ENCODE measurements around the gene PDE10A.
"Not testable (repeated sequence)": the region's sequence is repeated elsewhere in the genome, so short reads cannot be mapped to it uniquely, and the experiment has no call there.

PDE10A gene

DNA sequence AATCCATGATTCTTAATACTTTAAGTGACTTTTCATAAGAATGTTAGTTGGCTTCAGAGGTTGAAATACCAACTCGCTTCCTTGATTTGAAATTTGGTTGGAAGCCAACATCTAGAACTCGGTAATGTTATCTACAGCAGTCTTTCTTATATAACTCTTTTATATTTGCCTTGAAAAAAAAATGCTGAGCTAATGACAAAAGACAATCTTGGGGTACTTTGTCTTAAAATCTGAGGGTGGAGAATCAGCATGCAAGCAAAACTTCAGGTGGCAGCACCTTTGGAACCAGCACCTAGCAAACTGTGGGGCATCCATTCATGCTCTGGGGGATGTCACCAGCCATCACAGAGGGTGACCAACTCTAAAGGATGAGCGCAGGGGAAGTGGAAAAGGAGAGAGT lies 76.3 kb downstream of the PDE10A start:
- no peak for DNase-seq (ENCODE audit: low read depth)

GRCh38 chr6:165585060-165585459 lies 78.0 kb downstream of the PDE10A start:
- no peak for DNase-seq (ENCODE audit: low read depth)

DNA sequence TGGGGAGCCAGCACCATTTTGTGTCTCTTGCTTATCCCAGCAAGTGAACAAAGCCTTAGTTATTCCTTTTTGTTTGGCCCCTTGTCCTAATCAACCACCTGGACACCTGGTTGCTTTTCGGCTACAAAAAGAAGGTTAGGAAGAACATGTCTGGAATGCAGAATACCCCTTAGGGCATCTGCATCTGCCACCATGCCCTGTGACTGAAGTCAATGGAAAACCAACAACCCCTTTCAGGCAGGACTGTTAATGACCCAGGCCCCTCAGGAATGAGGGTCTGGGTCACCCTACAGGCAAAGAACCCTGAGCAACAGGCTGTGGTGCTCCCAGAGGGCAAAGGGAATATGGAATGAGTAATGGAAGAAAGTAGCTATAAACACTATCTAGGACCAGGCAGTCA lies 78.5 kb downstream of the PDE10A start:
- DNase-seq (ENCODE audit: low read depth) = no peak

GRCh38 chr6:165581678-165582077 lies 81.4 kb downstream of the PDE10A start:
- no peak for DNase-seq (ENCODE audit: low read depth)

GRCh38 chr6:165580136-165580535 lies 82.9 kb downstream of the PDE10A start:
- no peak for DNase-seq (ENCODE audit: low read depth)

GRCh38 chr6:165579151-165579550 lies 83.9 kb downstream of the PDE10A start:
- DNase-seq (ENCODE audit: low read depth) = no peak

DNA sequence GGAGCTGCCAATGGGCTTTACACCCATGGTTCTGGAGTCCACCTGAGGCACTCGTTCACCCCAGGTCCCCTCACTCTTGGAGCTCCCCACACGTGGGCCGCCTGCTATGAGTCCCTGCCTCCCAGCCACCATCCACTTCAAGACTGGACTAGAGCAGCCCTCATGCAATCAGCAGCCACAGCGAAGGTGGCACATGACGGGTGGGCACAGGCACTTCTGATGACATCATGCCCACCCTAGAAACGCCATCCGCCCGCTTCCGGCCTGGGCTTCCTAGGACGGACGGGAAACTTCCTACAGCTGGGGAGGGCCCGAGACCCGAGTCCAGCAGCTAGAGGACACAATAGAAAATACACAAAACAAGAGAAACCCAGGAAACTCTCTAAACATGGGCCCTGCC lies 85.5 kb downstream of the PDE10A start:
- no peak for DNase-seq (ENCODE audit: low read depth)

DNA sequence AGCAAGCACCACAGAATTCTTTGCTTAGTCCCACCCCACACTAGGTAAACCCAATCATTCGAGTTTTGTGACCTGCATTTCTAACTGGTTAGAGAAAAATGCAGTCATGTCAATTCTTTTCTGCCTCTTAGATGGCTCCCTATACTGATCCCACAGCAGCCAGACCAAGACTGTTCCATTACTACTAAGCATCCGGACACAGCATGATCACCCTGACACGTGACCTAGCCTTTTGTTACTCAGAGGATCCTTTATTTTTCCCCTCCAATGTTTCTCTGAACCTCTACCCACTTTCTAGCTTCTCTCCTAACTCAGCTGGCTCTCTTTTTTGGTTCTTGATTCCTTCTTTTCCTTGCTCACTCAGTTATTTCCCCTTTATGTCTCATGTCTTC lies 87.9 kb downstream of the PDE10A start:
- DNase-seq (ENCODE audit: low read depth) = no peak

DNA sequence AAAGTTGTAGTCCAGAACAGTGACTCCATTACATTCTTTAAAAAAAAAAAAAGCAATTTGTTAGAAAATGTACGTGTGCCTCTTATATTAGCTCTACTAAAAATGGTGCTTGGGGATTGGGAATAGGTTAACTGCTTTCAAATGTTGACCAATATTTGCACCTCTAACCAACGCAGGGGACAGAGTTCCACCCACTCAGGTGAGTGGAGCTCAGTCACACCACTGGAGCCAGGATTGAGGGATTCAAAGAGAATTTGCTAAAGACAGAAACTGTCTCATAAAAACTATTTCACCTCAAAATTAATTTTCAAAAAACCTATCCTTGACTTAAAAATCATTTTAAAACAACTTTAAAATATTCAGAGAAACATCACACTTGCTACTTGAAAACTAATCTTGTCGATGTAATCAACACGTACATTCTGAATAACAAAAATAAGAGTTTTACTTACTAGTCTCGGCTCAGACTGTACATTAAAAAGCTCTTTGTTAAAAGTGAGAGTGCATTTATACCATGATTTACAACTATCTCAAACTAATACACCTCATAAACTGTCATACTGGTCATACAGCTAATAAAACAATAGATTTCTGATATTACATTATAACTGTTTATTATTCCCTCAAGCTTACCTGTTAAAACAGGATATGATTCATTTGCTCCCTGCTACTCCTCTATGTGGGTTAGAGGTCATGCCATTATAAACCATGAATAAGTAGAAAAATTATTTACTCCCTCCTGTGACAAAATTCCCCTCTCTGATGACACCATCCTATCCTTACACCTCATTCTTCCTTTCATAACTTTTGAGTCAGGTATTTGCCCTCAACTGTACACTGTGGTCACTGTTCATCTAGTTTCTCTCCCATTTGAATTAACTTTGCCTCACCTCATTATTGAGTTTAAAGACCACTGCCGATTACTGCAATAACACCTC lies 88.6 kb downstream of the PDE10A start:
- DNase-seq (ENCODE audit: low read depth) = no peak

- DNase-seq (ENCODE audit: low read depth) = no peak
Observed at GRCh38 chr6:165573671-165574070, 89.4 kb downstream of the PDE10A start.

DNA sequence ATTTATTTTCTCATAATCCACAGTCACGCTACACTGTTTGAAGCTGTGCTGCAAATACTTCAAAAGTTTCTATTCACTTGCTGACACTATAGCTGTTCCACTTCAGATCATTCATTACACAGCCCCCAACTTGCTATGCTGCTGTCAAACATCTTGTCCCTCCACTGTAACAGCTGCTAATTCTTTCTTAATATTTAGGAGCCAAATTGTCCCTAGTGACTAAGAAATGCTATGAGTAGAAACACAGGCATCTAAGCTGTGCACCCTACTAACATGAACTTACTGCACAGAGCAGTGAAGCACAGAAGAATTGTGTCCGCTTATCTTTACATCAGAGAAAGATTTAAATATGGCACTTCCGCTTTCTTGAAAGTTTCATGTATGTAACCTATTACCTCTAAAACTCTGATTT lies 91.3 kb downstream of the PDE10A start:
- no peak for DNase-seq (ENCODE audit: low read depth)

DNA sequence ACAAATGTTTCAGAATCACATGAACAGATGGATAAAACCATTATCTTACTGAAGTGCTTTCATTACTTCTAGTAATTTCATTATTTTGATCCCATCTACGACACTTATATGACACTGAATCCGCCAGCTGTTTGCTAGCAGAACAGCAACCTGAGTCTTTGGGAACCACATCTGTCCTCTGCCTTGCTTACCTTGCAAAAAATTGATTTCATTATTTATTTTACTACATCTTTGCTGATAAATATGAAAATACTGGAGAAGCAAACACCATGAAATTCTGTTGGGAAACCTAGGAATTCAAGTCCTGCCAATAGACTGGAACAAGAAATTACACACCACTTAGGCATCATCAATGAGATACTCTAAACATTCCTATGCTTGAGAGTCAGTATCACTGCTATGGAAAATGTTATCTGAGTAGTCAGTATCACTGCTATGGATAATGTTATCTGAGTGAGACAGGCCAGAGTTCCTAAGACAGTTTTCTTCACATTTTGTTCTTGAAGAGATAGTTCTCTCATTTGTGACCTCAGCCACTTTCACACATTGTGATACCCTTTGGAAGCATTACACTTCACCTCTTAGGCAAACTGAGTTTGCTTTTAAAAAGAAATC lies 91.9 kb downstream of the PDE10A start:
- no peak for DNase-seq (ENCODE audit: low read depth)

- DNase-seq (ENCODE audit: low read depth) = no peak
Observed at GRCh38 chr6:165568326-165568725, 94.7 kb downstream of the PDE10A start.

GRCh38 chr6:165566088-165566828 lies 96.8 kb downstream of the PDE10A start:
- no peak for DNase-seq (ENCODE audit: low read depth)

DNA sequence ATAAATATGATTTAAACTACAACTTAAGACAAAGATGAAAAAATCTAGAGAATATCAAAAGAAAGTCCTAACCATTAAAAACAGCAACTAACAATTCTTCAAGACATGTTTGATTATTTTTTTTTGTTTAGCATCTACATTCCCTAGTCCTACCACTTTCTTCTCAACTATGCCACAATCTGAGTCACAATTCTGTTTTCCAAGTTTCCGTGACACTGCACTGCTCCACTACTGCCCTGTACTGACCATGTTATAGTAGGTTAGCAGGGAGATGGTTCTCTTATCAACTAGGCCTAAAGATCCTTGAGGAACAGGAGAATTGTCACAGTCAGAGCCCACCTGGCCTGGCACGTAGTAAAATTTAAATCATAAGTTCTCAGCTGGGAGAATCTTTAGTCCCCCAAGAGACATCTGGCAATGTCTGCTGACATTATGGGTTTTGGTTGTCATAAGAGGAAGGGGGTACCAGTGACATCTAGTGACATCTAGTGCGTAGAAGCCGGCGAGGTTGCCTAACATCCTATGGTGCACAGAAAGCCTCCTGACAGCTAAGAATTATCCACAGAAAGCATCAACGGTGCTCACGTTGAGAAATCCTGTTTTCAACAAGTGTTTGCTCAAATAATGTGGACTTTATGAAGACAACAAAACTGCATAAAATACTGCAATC lies 100.5 kb downstream of the PDE10A start:
- DNase-seq (ENCODE audit: low read depth) = no peak

DNA sequence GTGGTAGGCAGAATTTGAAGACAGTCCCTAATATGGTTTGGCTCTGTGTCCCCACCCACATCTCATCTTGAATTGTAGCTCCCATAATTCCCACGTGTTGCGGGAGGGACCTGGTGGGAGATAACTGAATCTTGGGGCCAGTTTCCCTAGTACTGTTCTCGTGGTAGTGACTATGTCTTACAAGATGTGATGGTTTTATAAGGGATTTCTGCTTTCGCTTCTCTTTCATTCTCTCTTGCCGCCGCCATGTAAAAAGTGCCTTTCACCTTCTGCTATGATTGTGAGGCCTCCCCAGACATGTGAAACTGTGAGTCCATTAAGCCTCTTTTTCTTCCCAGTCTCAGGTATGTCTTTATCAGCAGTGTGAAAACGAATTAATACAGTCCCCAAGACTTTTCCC lies 103.4 kb downstream of the PDE10A start:
- DNase-seq (ENCODE audit: low read depth) = no peak

DNA sequence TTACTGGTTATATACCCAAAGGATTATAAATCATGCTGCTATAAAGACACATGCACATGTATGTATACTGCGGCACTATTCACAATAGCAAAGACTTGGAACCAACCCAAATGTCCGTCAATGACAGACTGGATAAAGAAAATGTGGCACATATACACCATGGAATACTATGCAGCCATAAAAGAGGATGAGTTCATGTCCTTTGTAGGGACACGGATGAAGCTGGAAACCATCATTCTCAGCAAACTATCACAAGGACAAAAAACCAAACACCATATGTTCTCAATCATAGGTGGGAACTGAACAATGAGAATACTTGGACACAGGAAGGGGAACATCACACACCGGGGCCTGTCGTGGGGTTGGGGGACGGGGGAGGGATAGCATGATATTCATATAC lies 104.9 kb downstream of the PDE10A start:
- DNase-seq (ENCODE audit: low read depth) = not testable (repeated sequence)

GRCh38 chr6:165557674-165558073 lies 105.4 kb downstream of the PDE10A start:
- no peak for DNase-seq (ENCODE audit: low read depth)

DNA sequence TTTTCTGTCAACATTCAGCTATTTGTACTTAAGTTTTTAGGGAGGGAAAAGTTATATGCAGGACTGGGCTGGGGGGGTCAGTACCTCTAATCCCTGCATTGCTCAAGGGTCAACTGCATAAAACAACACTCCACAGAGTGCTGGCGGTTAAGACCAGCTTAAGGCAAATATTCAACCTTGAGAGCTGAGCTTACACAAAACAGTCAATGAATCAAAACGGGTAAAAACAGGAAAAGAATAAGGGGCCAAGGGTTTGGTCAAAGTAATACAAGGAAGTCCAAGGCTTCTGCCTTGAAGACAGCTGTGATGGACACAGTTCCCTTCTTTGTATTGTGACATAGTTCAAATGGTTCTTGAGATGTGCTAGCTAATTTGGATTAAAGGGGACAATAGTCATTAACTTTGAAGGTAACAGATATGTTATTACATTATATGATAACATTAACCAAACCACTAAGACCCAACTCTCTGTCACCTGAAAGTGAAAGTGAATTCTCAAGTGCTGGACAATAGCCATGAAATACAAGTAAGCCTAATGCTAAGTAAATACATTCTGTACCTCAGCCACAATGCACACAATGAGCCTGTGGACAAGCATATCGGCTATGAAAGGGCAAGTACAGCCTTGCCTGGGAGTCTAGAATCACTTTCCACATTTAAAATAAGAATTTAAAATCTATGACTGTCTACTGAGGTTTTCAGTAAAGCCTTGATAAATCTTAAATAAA lies 106.8 kb downstream of the PDE10A start:
- no peak for DNase-seq (ENCODE audit: low read depth)

DNA sequence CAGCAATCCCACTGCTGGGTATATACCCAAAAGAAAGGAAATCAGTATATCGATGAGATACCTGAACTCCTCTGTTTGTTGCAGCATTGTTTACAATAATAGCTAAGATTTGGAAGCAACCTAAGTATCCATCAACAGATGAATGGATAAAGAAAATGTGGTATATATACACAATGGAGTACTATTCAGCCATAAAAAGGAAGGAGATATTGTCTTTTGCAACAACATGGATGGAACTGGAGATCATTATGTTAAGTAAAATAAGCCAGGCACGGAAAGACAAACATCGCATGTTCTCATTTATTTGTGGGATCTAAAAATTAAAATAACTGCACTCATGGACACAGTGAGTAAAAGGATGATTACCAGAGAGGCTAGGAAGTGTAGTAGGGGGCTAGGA lies 108.4 kb downstream of the PDE10A start:
- not testable (repeated sequence) for DNase-seq (ENCODE audit: low read depth)

DNA sequence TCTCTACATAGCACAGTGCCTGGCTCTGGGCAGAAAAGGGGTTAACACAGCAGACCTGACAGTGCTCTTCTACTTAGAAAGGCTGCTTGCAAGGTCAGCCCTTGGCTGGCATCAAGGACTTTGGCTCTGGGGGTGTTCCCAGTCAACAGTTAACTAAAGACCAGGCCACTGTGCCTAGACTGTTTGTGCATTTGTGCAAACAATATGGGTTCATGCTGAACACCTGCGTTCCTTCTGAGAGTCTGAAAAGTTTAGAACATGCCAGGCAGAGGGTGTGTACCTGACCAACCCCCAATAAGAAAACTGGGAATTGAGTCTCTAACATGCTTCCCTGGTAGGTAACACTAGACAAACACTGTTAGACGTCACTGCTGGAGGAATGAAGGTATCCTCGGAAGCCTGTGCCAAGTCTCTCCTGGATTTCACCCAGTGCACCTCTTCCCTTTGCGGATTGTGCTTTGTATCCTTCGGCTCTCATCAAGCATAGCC lies 110.7 kb downstream of the PDE10A start:
- DNase-seq (ENCODE audit: low read depth) = no peak

Data from stimulated activated CD8-positive, alpha-beta memory T cell treated with anti-CD3 and anti-CD28 coated beads, Interleukin-7, amount 100 ng/mL, for 24 hours (primary cell).